Transverse colon (tissue), 4 donors: ENCODE measurements around the gene RERE.

ENCODE experiments used
- CTCF ChIP-seq, 5 experiments: fragments of 200-600 bp in 3 of 5; fragments of 450-650 bp in 2 of 5; sonication (generic) in 3 of 5; IDR thresholded peaks; 1 replicate in 2 of 5; 2 replicates in 3 of 5; pipeline ENCODE4 v1.5.1; 2016 to 2017; ENCODE audit warnings: antibody characterized with exemption in 5 of 5, inconsistent platforms in 3 of 5, mild to moderate bottlenecking in 2 of 5, moderate library complexity in 1 of 5
- EP300 ChIP-seq: sonication (generic); formaldehyde crosslinking; IDR thresholded peaks from one replicate; pipeline ENCODE4 v1.6.1; 2017; ENCODE audit warnings: antibody characterized with exemption, low read depth
- POLR2A ChIP-seq: fragments of 450-650 bp; IDR thresholded peaks from one replicate; pipeline ENCODE4 v1.6.1; 2016; ENCODE audit warnings: antibody characterized with exemption, mild to moderate bottlenecking, moderate library complexity
- POLR2AphosphoS5 ChIP-seq, 3 donors: sonication (generic); formaldehyde crosslinking; IDR thresholded peaks; one replicate each; pipeline ENCODE4 v1.6.1; 2016; ENCODE audit warnings: antibody characterized with exemption in 3 of 3

GRCh38 chr1:8344893-8345507, 472.4 kb downstream of the RERE start:
- TF ChIP-seq CTCF (IDR thresholded peaks at IDR 0.05) = no peak
- no peak for TF ChIP-seq POLR2A
- TF ChIP-seq POLR2AphosphoS5 (IDR thresholded peaks at IDR 0.05) = no peak
- TF ChIP-seq EP300 = no peak
